M059J (cell line): Measurements from ENCODE around the gene CMTR2. TPM values are rescaled to one million over a fixed set of nuclear protein-coding genes. Genes with fewer than 3 reads are reported as not detected.

Source experiments
- total RNA-seq: library from RNA; depleted of rRNA; stranded (reverse); fragments of >200 nt; shearing (Covaris generic); gene quantifications from 2 replicates; pipeline ENCODE4 v1.2.3, GENCODE V29; 2014; rRNA removed

CMTR2 gene
- total RNA-seq, 1 experiment from 2014 or later = 33.8 TPM

Other genes with a start within 250 kb of the CMTR2 start
- 0.07 TPM in 1 of 2 replicates, not detected in the other for gene HYDIN, start 58.7 kb downstream of the CMTR2 start, total RNA-seq
- 0.10 TPM in 1 of 2 replicates, not detected in the other for gene CALB2, start 69.3 kb upstream of the CMTR2 start, total RNA-seq
- gene TLE7, start 152.7 kb upstream of the CMTR2 start, total RNA-seq = not detected in 2 replicates
- 9.2 and 10.6 TPM in 2 replicates for gene ZNF23, start 172.8 kb upstream of the CMTR2 start, total RNA-seq
- gene ZNF19, start 199.9 kb upstream of the CMTR2 start, total RNA-seq = 2.0 and 5.3 TPM in 2 replicates
- 0.05 TPM in 1 of 2 replicates, not detected in the other for gene CHST4, start 237.0 kb upstream of the CMTR2 start, total RNA-seq